NCI-H187 (cell line): Measurements from ENCODE around the gene LPIN2.
"Not testable (repeated sequence)": the region's sequence is repeated elsewhere in the genome, so short reads cannot be mapped to it uniquely, and the experiment has no call there.

Source experiments
- DNase-seq, 2 experiments: peaks; one replicate each; lab custom pipeline; 2025; lab: John Stamatoyannopoulos, UW

Gene LPIN2

DNA sequence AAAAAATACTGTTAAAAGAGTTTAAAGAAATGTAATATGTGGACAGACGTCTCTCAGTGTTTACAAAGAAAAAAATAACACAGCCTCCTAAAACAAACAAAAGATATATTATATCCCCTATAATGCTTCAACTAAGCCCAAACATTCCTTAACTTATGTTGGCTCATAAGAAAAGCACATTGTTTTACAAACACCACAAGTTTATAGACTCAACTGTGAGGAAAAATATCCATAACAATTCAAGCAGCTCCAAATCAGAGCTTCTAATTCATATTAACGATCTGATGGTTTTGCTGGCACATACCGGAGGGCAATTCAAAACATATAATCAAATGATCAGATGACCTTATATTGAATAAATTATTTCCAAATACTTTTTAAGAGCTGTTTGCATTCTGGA, 5.5 kb downstream of the LPIN2 start:
- no peak for DNase-seq

DNA sequence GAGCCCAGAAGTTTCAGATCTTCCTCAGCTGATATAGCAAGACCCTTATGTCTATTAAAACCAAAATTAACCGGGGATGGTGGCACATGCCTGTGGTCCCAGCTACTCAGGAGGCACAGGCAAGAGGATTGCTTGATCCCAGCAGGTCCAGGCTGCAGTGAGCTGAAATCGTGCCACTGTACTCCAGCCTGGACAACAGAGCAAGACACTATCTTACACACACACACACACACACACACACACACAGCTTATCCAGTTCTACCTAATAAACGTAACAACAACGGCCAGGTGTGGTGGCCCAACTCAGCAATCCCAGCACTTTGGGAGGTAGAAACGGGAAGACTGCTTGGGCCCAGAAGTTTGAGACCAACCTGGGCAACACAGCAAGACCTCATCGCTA, 7.5 kb downstream of the LPIN2 start:
- DNase-seq, result no peak

DNA sequence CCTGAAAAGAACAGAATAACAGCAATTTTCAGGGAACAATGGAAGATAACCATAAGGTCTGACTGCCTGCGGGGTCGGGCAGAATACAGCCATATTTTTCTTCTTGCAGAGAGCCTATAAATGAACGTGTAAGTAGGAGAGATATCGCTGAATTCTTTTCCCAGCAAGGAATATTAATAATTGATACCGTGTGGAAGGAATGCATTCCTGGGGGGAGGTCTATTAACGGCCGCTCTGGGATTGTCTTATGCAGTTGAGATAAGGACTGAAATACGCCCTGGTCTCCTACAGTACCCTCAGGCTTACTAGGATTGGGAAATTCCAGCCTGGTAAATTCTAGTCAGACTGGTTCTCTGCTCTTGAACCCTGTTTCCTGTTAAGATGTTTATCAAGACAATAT, 9.2 kb downstream of the LPIN2 start:
- DNase-seq, result not testable (repeated sequence)

DNA sequence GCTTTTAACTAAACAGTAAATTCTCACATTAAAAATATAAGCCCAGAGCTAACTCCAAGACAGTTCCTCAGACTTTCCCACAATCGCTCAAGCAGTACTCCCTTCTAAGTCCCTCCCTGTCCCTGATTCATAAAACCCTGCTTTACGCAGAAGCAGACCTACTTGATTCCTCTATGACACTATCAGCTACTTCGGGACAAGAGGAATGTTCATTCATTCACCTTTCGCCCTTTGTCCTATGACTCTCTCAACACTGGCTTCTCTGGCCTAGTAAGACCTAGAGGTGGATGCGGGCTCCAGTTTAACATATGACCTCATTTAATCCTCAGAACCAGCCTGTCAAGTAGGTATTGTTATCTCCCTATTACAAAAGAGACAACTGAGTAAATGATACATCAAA, 10.2 kb downstream of the LPIN2 start:
- no peak for DNase-seq

DNA sequence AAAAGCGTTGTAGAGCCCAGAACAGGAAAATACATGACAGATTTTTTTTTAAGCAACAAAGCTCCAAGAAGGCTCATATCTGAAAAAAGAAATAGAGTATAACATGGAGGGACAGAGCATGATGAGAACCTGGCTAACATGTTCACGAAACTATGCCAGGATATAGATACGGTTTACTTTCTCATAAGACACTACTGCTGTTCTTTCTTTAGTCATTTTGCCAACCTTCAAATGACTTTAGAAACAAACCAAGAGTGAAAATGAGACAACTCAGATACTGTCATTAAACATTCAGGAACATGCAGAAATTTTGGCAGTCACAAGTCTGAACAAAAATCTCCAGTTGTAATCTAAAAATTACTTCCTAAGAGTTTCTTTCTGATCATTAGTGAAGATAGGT, 14.3 kb downstream of the LPIN2 start:
- DNase-seq, result no peak

DNA sequence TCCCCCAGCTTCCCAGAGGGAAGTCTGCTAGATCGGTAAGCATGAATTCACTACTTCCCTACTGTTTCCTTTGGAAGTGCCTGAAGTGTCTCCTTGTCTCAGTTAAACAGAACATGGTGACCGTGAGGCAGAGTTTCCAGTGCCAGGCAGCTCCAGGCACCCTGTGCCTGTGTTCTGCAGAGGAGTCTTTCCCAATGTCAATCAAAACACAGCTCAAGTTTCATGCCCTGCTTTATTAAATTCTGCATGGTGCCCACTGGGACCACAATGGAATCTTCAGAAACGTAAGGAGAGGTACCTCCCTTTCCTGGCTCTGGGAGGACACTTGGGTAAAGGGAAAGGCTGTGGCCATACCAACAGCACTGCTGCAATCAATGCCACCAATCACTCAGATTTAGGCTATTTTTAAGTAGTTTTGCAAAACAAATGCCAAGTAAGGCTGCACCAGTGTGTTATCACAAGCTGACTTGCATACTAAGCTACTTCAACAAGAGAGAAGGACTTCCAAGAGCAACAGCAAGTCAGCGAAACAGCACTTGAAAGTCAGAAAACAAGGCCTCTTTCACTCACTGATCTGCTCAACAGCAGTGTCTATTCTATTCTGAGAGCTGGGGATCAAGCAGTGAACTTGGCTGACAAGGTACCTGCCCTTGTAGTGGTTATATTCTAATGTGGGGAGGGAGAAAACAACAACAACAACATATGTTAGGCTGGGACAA, 14.9 kb downstream of the LPIN2 start:
- DNase-seq, result no peak

DNA sequence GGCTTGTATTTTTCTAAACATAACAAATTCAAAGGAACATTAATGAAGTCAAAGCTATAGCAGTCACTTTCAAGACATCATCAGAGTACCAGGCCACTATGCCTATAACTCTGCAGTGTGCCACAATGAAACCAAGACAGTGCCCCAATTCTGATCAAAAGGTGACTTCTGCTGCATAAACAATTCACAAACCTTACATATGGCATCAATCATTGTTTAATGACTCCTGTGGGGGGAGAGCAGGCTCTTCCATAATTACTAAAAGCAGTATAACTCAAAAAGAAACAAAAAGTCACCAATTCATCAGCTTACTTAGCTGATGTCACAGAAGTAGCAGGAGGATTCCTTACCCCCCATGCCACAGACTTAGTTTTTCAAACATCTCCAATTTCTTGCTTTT, 15.5 kb downstream of the LPIN2 start:
- DNase-seq, result no peak

DNA sequence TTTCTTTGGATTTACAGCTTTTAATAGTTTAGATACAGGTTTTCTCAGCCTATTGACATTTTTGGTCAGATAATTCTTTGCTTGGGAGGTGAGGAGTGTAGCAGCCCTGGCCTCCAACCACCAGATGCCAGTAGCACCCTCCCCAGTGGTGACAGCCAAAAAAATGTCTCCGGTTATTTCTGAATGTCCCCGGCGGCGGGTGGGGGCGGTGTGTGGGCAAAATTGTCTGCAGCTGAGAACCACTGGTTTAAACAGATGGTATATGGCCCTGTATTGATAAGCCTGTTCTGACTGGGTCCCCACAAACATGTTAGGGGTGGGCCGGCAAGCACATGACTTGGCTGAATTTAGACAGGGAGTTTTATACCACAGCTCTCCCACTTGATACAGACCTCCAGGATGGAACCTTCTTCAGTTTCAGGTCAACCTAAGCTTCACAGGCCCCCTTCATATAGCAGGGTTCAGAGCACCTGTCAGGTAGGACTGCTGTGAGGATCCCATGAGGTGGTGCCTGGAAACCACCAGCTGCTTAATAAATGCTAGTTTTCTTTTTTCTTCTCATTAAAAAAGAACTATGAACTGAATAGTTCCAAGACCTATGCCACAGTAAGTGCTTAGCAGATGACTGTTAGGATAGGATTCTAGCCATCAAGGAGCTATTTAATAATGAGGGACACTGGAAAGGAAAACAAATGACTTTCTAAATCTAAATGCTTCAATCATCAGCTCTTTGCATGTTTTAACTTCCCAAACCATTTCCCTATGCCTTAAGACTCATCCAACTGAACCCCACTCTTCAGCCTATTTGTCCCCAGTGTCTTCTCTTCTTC, 18.1 kb downstream of the LPIN2 start:
- no peak for DNase-seq

DNA sequence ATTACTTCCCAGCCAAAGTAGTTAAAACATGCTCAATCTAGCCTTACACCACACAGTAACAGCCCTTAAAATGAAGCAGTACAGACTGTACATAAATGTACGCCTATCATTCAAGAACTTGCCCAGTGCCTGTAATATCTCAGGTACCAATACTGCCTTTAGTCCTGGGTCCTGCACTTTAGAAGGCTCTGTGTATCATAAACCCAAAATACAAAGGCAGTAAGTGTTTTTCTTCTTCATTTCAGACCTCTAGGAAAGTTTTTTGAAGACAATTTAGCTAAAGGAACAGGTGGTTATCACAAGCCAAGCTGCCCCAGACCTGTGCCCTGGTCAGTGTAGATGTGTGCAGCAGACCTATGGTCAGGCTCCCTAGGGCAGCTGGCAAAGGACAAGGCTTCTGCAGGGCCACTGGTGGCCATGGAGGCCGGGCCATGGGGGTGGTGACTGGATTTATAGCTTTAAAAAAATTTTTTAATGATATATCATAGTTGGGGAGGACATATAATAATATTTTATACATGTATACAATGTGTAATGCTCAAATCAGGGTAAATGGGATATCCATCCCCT, 18.8 kb downstream of the LPIN2 start:
- no peak for DNase-seq

DNA sequence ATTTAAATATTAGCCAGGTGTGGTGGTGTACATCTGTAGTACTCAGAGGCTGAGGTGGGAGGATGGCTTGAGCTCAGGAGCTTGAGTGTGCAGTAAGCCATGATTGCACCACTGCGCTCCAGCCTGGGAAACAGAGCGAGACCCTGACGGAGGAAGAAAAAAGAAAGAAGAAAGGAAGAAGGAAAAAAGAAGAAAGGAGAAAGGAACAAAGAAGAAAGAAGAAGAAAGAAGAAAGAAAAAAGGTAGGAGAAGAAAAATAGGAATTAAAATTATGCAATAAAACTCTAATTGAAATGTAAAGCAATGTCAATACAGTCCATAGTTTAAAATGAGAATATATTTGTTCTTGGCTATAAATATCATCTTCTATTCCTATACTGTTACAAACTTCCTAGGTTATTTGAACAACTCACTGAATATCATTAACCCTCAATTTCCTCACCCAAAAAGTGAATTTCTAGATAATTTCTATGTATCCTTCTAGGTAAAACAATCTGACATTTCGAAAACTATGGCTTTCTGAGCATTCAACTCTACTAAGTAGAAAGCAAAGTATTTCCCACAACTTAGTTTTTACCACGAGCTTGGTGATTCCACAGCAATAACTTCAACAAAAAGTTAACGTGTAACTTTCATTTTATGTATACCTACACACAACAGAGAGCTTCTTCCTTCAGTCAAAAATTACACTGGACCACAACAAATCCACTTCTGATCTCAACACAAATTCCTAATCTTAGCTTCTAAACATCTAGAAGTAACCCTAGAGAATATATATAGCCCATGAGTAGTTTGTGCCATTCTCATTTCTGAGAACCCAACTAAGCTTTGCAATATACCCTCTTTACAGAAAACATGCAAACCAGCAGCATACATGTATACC, 19.7 kb downstream of the LPIN2 start:
- DNase-seq, result no peak

DNA sequence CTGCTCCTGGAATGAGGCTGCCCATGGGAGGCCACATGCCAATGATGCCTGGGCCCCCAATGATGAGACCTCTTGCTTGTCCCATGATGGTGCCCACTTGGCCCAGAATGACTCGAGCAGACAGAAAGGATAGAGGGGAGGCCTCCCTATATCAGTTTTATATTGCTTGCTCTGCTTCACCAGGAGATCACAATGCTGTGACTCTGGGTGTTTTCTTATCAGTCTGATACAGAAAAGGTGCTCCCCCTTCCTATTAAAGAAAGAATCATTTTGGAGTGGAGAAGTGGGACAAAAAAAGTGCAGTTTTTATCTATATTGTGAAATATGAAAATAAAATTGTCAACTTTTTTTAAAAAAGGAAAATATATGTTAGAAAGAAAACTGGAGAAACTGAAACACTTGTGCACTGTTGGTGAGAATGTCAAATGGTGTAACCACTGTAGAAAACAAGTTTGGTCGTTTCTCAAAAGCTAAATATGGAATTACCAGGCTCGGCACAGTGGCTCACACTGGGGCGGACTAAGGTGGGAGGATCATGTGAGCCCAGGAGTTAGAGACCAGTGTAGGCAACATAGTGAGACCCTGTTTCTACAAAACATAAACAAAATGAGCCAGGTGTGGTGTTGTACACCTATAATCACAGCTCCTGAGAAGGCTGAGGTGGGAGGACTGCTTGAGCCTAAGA, 21.8 kb downstream of the LPIN2 start:
- no peak for DNase-seq

DNA sequence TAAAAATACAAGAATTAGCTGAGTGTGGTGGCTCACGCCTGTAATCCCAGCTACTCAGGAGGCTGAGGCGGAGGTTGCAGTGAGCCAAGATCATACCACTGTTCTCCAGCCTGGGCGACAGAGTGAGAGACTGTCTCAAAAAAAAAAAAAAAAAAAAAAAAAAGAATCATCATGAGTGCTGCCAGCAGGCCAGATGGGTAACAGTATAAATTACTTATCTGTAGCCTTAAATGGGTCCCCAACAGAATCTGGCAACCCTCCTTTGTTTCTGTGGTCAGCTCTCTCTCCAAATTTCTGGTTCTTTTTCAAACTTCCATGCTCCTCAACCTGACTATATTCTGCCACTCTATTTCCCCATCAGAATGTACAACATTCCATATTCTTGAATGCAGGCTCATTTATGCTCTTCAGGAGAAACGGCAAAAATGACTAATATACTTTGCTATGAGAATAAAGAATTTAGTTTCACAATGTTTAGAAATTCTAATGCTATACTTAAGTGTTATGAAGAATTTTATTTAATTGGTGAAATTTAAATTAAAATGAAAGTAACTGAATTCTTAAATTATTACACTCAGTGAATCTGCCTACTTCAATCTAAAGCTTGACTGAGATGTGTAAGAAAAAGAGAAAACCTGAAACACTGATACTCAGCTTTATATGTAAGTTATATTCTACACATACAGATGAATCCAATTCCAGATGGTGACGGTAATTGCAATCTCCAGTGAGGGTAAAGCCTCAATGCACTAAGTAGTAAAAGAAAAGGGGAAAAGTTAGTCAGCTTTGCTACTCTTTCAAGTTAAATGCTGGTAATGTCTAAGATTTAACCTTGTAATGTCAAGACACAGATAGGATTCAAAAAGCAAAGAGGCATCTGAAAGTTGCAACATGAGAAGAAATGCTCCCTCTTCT, 24.8 kb downstream of the LPIN2 start:
- DNase-seq, result no peak

DNA sequence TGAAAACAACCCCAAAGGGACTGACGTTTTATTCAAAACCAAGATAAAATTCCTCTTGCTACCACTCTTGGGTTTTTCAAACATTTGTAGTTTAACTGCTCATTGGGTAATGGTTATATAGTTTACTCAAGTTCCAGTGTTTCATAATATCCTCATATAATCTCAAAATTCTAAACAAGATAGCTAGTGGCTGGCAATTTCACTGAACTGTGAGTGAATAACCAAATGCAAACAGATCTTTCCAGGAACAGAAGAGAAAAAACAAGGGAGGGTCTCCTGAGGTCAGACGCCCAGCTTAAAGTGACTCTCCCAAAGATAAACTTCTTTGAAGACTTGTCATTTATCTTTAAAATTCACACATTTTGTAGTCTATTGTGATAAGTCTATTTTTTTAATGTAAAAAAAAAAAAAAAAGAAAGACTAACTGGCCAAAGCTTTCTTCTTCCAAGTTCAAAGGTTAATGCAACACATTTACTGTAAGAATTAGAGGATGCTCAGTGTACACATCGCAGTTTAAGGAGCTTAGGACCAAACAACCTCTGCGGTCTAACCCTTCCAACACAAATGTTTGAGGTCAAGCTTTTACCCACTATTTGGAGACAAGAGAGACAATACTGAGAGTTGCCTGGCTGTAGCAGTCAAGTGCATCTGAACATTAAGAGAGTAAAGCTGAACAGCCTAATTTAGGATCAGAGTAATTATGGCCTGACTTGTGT, 26.6 kb downstream of the LPIN2 start:
- no peak for DNase-seq

DNA sequence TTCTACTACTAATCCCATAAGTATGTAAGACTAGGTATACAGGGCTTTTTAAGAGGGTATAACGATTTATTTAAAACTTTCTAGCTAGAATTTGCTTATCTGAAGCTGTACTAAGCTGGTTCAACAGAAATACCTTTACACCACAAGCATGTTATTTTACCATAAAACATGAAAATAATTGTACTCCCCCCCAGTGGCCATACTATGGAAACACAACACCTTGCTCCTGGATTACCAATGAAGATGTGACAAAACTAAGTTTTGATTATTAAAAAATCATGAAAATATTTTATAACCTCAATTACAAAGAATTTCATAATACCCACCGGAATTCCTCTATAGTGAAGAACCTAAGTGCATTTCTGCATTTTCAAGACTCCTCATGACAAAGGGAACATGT, 27.3 kb downstream of the LPIN2 start:
- no peak for DNase-seq

DNA sequence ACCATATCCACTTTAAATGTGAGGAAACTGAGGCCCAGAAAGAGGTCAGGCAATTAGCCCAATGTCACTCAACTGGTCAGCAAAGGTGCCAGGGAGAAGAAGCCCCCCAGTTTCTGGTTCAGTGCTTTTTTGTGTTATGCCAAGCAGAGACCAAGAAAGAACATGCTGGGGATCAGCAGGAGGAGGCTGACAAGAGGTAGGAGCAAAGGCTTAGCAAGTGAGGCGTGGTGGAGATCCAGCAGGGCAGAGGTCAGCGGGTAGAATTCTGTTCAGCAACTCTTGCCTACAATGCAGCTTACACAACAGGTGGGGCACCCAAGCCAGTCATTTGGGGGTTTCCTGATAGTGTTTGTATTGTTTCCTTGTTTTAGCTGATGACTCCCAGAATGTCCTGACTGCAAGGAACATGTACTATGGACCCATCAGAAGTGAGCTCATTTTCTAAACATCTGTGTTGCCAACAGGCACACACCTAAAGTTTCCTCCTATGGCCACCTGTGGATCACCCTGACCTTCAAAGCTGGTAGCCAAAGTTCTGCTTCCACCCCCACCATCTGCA, 28.2 kb downstream of the LPIN2 start:
- DNase-seq, result no peak

DNA sequence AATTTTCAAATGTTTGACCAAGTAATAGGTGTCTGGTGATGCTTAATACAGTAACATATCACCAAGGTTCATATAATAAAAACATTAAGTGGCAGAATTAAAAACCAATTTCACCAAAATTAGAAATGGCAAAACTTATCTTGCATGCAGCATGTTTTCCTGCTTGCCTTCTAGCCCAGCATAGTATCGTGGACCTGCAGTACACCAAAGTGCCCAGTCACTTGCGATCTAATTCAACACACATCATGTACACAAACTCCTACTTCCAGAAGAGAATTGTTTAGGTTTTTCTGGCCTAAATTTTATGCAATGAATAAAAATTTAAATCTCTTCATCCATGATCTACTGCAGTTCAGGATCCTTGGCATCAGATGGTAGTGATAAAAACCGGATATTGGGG, 28.9 kb downstream of the LPIN2 start:
- no peak for DNase-seq

DNA sequence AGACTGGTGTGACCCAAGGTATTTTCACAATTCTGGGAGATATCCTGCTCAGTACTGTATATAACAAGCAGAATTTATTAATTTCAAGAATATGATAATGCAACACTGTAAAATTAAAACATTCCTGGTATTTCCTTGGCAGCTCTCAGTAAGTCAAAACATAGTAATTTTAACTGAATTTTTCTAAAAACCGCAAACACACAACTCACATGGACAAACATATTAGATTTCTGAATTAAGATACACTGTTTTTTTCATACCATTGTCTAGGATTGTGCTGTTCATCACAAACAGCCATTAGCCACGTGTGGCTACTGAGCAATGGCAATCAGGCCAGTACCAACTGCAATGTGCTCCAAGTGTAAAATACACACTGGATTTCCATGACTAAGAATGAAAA, 29.6 kb downstream of the LPIN2 start:
- no peak for DNase-seq

DNA sequence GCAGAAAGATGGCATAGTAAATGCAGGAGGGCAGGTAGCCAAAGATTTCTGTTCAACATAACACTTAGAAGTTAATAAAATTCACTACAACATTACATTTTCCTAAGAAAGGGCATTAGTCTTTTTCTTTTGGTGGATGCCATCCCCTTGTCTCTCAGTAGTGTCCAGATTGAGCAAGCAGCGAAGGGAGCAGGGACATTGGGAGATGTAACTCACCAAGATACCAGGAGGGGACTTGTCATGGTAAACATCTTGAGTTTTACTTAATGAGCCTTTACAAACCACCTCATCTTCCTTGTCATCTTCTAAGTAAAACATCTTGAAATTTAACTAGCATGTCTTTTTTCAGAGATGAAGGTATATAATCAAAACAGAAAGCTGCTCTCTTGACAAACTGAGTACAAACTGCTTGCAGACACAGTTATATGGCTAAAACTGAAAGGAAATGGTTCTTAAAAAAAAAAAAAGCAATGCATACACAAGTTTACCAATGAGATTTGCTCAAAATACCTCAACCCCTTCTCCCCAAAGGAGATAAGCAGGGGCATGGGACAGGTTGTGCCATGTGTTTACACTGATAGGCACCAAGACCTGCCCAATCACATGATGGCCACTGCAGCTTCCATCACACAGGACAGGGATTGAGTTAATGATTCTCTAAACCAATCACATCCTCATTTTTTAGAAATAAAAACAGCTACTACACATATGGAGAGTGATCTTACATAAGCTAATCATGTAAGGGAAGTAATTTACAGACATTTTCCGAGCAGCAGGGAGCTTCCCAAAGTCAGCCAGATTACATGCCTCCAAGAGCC, 30.3 kb downstream of the LPIN2 start:
- DNase-seq, result no peak

DNA sequence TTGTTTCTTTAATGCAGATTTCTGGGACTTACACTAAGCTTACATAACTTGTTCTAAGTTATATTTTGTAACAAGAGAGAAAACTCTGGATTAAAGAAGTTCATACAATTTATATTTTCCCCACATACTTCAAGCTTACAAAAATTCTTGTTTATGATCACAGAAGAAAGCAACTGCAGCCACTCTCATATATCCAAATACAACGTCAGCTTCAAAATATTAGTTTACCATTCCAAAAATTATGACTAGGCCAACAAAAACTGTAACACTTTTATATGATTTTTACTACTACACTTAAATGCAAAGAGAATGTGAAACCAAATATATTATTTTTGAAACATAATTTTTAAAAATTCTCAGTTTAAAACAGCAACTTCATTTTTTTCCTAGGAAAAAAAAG, 30.9 kb downstream of the LPIN2 start:
- DNase-seq, result no peak
